Measurements from ENCODE around the gene OR7C1.
"Not testable (repeated sequence)": the region's sequence is repeated elsewhere in the genome, so short reads cannot be mapped to it uniquely, and the experiment has no call there.

GRCh38 chr19:14773722-14774121, 61.3 kb downstream of the OR7C1 start:
- TF ChIP-seq CTCF (IDR thresholded peaks at IDR 0.05); EP300 (IDR thresholded peaks at IDR 0.05); POLR2AphosphoS5 (IDR thresholded peaks at IDR 0.05); POLR2A (IDR thresholded peaks at IDR 0.05; ENCODE audit: low read depth): not testable (repeated sequence)

All from esophagus muscularis mucosa (tissue), 4 donors.